NCI-H2196 (cell line): ENCODE data around the gene PLEKHA4.
"Not testable (repeated sequence)": the region's sequence is repeated elsewhere in the genome, so short reads cannot be mapped to it uniquely, and the experiment has no call there.

ENCODE experiments used
- DNase-seq: peaks from one replicate; lab custom pipeline; 2025; ENCODE audit not compliant: unreplicated experiment; lab: John Stamatoyannopoulos, UW

The PLEKHA4 gene

DNA sequence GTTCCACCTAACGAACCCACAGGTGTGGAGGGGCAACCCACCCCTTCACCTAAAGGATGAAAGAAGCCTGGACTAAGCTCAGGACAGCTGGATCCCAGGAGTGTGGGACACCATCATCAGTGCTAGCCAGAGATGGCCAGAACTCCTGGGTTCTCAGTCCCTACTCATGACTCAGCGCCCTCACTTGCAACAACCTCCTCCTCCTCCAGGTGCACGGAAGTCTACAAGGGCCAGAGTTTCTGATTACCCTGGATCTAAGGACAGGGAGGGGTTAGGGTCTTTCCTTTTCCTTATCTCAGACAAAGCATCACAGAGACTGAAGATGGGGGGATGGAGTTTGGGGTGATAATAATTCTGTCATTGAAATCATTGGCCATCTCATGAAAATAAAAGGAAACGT is 22.1 kb upstream of the PLEKHA4 start:
- no peak for DNase-seq

DNA sequence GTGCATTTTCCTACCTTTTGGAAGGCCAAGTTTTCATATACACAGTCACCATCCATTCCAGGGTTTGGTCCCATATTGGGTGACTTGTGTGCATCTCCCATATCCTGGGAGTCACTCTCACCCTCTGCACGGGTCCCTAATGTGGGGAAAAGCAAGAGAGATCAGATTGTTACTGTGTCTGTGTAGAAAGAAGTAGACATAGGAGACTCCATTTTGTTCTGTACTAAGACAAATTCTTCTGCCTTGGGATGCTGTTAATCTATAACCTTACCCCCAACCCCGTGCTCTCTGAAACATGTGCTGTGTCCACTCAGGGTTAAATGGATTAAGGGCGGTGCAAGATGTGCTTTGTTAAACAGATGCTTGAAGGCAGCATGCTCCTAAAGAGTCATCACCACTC is 21.1 kb upstream of the PLEKHA4 start:
- DNase-seq: not testable (repeated sequence)

DNA sequence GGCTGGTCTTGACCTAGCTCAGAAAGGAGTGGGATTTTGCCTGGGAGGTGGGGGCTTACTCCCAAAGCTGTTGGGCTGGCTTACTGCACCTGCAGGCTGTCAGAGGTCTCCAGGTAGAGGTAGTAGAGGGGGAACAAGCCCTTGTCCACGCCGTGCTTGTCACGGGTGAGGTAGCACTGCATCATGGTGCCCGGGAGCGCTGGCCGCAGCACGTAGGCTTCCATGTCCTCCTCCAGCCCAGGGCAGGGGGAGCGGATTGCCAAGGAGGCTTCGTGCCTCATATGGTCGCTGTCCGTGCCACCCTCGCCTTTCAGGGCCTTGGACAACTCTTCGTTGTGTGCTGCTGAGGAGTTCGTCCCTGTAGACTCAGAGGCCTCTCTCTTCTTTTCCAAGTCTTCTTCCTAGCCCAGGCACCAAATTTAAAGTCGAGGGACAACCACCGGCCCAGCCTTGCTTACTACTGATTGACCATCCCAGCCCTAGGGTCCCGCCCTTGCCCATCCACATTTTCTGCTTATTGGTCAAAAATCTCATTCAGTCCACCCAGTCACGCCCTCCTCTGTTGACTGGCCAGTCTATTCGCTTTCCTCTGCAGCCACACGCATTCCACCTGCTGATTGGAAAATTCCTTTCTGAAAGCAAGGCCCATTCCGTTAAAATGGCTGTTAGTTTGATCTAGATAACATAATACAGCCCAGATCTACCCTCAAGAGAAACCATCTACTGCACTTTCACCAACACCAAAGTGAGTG is 19.6 kb upstream of the PLEKHA4 start:
- no peak for DNase-seq

GRCh38 chr19:48883726-48884125 is 15.3 kb upstream of the PLEKHA4 start:
- DNase-seq: no peak

DNA sequence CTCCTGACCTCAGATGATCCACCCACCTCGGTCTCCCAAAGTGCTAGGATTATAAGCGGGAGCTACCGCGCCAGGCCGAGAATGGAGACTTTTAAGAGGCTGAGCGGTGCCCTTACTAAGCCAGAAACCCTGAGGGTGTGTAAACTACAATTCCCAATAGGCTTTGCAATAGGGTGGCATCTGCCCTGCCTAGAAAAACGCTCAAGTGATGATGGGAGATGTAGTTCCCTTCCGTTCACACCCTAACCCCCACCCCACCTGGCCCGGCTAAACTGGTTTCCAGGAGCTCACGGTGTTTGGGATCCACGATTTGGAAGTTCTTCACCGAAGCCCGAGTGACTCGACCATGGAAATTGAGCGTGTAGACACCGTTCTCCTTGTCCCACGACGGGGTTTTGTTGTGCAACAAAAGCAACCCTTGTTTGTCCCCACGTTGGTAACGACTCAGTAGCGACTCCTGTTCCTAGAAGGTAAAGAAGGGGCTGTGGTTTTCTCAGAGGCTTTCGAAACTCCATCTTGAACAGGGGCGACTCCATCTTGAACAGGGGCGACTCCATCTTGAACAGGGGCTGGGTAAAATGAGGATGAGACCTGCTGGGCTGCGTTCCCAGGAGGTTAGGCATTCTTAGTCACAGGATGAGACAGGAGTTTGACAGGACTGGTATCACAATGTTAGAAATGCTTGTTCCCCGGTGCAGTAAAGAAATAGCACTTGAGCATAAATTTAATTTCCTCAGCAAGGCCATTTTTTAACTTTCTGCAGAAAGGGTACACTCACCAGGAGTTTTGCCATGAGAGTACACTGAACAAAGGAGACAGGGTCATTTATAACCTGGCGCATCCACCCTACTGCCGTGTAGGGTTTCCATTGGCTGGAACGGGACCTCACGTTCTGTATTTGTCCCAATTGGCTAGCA is 13.6 kb upstream of the PLEKHA4 start:
- DNase-seq: no peak

DNA sequence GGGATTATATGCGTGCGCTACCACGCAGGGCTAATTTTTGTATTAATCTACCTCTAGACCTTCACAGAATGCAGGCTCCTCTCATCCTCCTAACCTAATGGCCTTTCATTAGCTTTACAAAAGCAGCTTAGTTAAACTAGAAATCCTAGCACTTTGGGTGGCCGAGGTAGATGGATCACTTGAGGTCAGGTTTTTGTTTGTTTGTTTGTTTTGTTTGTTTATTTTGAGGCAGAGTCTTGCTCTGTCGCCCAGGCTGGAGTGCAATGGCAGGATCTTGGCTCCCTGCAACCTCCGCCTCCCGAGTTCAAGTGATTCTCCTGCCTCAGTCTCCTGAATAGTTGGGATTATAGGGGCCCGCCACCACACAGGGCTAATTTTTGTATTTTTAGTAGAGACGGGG is 11.3 kb upstream of the PLEKHA4 start:
- not testable (repeated sequence) for DNase-seq

DNA sequence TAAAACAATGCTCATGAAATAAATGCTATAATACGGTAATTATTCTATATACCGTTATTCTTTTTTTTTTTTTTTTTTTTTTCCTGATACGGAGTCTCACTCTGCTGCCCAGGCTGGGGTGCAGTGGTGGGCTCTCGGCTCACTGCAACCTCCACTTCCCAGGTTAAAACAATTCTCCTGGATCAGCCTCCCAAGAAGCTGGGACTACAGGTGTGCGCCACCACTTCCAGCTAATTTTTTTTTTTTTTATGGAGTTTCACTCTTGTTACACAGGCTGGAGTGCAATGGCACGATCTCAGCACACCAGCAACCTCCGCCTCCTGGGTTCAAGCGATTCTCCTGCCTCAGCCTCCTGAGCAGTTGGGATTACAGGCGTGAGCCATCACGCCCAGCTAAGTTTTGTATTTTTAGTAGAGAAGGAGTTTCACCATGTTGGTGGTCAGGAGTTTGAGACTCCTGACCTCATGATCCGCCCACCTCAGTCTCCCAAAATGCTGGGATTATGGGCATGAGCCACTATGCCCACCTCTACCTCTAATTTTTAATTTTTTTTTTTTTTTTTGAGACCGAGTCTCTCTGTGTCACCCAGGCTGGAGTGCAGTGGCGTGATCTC is 10.7 kb upstream of the PLEKHA4 start:
- DNase-seq: no peak

- DNase-seq: no peak
These were observed 10.0 kb upstream of the PLEKHA4 start for GRCh38 chr19:48878196-48879024.

GRCh38 chr19:48877855-48878195 is 9.4 kb upstream of the PLEKHA4 start:
- no peak for DNase-seq

- not testable (repeated sequence) for DNase-seq
These were observed 7.9 kb upstream of the PLEKHA4 start for GRCh38 chr19:48876043-48876981.

DNA sequence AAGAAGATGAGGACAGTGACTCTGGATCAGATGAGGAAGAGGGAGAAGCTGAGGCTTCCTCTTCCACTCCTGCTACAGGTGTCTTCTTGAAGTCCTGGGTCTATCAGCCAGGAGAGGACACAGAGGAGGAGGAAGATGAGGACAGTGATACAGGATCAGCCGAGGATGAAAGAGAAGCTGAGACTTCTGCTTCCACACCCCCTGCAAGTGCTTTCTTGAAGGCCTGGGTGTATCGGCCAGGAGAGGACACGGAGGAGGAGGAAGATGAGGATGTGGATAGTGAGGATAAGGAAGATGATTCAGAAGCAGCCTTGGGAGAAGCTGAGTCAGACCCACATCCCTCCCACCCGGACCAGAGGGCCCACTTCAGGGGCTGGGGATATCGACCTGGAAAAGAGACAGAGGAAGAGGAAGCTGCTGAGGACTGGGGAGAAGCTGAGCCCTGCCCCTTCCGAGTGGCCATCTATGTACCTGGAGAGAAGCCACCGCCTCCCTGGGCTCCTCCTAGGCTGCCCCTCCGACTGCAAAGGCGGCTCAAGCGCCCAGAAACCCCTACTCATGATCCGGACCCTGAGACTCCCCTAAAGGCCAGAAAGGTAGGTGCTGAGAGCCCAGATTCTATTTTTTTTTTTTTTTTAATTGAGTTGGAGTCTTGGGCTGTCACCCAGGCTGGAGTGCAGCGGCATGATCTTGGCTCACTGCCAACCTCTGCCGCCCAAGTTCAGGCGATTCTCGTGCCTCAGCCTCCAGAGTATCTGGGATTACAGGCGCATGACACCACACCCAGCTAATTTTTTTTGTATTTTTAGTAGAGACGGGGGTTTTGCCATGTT is 6.1 kb upstream of the PLEKHA4 start:
- DNase-seq: no peak

- no peak for DNase-seq
These were observed 5.3 kb upstream of the PLEKHA4 start for GRCh38 chr19:48873476-48874302.

DNA sequence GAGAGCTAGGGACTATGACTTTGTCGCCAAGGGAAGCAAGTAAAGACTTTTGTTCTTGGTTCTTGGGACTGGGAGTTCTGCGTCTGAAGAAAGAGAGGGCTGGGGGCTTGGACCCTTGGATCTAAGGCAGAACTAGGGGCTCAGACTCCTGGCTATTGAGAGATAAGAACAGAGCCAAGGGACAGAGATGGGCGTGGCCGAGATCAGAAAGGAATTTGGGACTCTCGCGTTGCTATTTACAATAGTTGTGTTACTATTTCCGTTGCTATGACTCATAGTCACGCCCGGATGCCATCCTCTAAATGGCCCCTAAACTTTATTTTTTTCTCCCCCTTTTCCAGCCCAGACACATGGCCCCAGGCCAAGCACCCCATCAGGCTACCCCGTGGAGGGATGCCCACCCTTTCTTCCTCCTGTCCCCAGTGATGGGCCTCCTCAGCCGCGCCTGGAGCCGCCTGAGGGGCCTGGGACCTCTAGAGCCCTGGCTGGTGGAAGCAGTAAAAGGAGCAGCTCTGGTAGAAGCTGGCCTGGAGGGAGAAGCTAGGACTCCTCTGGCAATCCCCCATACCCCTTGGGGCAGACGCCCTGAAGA is 4.6 kb upstream of the PLEKHA4 start:
- DNase-seq: peak; percentile 75

DNA sequence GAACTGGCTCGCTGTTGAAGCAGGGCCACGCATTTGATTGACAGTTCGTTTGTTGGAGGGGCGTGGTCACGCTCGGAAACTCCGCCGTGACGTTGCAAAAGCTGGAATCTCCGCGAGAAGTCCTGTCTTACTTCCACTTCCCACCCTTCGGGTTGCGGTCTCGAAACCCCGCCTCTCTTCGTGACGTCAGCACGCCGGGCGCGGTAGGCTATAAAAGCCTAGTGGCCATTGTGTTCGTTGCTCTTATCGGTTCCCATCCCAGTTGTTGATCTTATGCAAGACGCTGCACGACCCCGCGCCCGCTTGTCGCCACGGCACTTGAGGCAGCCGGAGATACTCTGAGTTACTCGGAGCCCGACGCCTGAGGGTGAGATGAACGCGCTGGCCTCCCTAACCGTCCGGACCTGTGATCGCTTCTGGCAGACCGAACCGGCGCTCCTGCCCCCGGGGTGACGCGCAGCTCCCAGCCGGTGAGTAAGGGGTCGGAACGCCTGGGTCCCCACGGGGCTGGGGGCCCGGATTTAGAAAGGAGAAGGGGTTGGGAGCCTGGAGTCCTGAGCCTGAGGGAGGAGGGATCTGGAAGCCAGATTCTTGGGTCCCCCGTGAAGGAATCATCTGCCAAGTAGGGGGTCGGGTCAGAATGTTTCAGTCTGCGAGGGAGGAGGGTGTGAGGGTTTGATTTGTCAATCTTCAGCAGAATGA is 3.9 kb upstream of the PLEKHA4 start, which contains the start of gene PPP1R15A:
TSS of gene PPP1R15A (plus strand) at position 240 of the 702 bp plus-strand sequence. CDS start 813 bp downstream, outside the sequence.
- DNase-seq: peak; percentile 97

DNA sequence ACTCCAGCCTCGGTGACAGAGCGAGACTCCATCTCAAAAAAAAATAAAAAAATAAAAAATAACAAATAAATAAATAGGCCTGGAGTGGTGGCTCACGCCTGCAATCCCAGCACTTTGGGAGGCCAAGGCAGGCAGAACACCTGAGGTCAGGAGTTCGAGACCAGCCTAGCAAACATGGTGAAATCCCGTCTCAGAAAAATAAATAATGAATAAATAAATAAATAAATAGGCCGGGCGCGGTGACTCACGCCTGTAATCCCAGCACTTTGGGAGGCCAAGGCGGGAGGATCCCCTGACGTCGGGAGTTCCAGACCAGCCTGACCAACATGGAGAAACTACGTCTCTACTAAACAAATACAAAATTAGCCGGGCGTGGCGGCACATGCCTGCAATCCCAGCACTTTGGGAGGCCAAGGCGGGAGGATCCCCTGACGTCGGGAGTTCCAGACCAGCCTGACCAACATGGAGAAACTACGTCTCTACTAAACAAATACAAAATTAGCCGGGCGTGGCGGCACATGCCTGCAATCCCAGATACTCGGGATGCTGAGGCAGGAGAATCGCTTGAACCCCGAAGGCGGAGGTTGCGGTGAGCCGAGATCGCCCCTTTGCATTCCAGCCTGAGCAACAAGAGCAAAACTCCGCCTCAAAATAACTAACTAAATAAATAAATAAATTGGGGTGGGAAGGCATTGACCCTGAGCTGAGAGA is 3.2 kb upstream of the PLEKHA4 start:
- DNase-seq: not testable (repeated sequence)

DNA sequence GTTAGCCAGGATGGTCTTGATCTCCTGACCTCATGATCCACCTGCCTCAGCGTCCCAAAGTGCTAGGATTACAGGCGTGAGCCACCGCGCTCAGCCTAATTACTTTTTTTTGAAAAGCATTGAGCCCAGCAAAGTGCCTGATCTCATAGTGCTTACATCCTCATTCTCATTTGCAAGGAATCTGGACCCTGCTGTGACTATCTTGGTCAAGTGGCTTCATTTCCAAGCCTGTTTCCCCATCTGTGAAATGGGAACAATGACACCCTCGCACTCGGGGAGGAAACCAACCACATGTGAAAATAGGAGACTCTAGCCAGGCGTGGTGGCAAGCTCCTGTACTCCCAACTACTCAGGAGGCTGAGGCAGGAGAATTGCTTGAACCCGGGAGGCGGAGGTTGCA is 1.6 kb upstream of the PLEKHA4 start:
- DNase-seq: no peak
